ENCODE results near the gene GET4. TPM values are rescaled to one million over a fixed set of nuclear protein-coding genes. Genes with fewer than 3 reads are reported as not detected.
A peak's percentile ranks its signal among the peaks of the same experiment; 100 is the strongest.
"Not testable (repeated sequence)": the region's sequence is repeated elsewhere in the genome, so short reads cannot be mapped to it uniquely, and the experiment has no call there.

The GET4 gene
- polyA plus RNA-seq, 3 donors: 20.1 to 36.8 (median 25.5) TPM

DNA sequence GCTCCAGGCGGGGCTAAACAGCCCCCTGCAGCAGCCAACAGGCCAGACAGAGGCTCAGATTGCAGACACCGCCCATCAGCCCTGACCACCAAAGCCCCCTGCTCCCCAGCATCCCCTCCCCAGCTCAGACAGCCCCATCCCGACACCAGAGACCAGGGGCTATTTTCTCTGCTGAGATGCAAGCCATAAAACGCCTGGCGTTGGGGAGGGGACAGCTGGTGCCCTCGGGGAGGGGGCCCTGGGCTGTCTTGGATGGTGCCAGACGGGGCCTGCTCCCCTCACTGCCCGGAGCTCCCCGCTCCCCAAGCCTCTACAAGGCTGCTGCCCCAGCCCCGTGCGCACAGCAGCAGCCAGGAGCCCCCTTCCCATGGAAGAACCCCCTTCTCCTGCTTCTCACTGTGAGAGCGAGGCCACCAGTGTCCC, 31.8 kb downstream of the GET4 start:
- peak overlapping the region in 1 of 2 donors; percentile 99 for H3K27ac ChIP-seq (ENCODE audit: low read depth in 1 of 2, low read length in 2 of 2)
- WGBS (ENCODE audit: insufficient coverage): 94% methylated on average over 9 of the region's 12 CpGs
- peak overlapping the region in 1 of 3 experiments; percentile 78 for H3K4me3 ChIP-seq (replicated peaks in 1 of 3; ENCODE audit: low read depth in 2 of 3, low read length in 3 of 3)
- intact Hi-C loops (cut with micrococcal nuclease): loop anchor here (2.0 to 10.0 kb wide), 3 partner anchors 21 to 157 kb away; partner anchors contain the start of gene ADAP1 (in 1 of the 2)
- TF ChIP-seq, protein P1, sequence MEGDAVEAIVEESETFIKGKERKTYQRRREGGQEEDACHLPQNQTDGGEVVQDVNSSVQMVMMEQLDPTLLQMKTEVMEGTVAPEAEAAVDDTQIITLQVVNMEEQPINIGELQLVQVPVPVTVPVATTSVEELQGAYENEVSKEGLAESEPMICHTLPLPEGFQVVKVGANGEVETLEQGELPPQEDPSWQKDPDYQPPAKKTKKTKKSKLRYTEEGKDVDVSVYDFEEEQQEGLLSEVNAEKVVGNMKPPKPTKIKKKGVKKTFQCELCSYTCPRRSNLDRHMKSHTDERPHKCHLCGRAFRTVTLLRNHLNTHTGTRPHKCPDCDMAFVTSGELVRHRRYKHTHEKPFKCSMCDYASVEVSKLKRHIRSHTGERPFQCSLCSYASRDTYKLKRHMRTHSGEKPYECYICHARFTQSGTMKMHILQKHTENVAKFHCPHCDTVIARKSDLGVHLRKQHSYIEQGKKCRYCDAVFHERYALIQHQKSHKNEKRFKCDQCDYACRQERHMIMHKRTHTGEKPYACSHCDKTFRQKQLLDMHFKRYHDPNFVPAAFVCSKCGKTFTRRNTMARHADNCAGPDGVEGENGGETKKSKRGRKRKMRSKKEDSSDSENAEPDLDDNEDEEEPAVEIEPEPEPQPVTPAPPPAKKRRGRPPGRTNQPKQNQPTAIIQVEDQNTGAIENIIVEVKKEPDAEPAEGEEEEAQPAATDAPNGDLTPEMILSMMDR (IDR thresholded peaks at IDR 0.05): no peak
- peaks cover 38% of the 10 kb centered on the region for H3K79me2 ChIP-seq (ENCODE audit: insufficient read depth, low read length)
- no peak for DNase-seq
- peak overlapping the region; percentile 90 for H3K4me2 ChIP-seq (replicated peaks; ENCODE audit: extremely low read depth, low read length, poor library complexity, severe bottlenecking)
- no peak overlapping the region for H3K4me3 Mint-ChIP-seq
- H3K9me3 ChIP-seq (replicated peaks in 1 of 2; ENCODE audit: control insufficient read depth in 1 of 2, insufficient read depth in 1 of 2, low read length in 2 of 2): no peaks in the 10 kb centered on the region
- peaks cover 10 to 32% of the 10 kb centered on the region in 2 donors for H3K36me3 Mint-ChIP-seq
- peaks cover 57% of the 10 kb centered on the region for H4K20me1 ChIP-seq (ENCODE audit: insufficient read depth, low read length)
- no peak overlapping the region for H3K9ac ChIP-seq (ENCODE audit: insufficient read depth, low read length, poor library complexity, severe bottlenecking)
- peaks cover 20 to 21% of the 10 kb centered on the region in 2 donors for H3K36me3 ChIP-seq (replicated peaks in 1 of 2; ENCODE audit: control insufficient read depth in 1 of 2, insufficient read depth in 2 of 2, low read length in 2 of 2)
- no peaks in the 10 kb centered on the region for H3K27me3 Mint-ChIP-seq (ENCODE audit: low read depth in 3 of 3)
- H3K9me3 Mint-ChIP-seq: peaks cover 0 to 4% (median 0%) of the 10 kb centered on the region in 7 donors
- no peaks in the 10 kb centered on the region for H3K27me3 ChIP-seq (ENCODE audit: control insufficient read depth in 2 of 2, insufficient read depth in 2 of 2, low read length in 2 of 2)
- no peak overlapping the region for H2AFZ ChIP-seq (ENCODE audit: insufficient read depth, low read depth, low read length, poor library complexity, severe bottlenecking)
- H3K4me1 ChIP-seq (ENCODE audit: control insufficient read depth in 1 of 2, insufficient read depth in 2 of 2, low read length in 2 of 2): peaks cover 60 to 64% of the 10 kb centered on the region in 2 donors
- peaks cover 36% of the 10 kb centered on the region for H3K4me1 Mint-ChIP-seq
- H3K27ac Mint-ChIP-seq: peak overlapping the region in 2 of 7 donors; percentile 27 to 46

DNA sequence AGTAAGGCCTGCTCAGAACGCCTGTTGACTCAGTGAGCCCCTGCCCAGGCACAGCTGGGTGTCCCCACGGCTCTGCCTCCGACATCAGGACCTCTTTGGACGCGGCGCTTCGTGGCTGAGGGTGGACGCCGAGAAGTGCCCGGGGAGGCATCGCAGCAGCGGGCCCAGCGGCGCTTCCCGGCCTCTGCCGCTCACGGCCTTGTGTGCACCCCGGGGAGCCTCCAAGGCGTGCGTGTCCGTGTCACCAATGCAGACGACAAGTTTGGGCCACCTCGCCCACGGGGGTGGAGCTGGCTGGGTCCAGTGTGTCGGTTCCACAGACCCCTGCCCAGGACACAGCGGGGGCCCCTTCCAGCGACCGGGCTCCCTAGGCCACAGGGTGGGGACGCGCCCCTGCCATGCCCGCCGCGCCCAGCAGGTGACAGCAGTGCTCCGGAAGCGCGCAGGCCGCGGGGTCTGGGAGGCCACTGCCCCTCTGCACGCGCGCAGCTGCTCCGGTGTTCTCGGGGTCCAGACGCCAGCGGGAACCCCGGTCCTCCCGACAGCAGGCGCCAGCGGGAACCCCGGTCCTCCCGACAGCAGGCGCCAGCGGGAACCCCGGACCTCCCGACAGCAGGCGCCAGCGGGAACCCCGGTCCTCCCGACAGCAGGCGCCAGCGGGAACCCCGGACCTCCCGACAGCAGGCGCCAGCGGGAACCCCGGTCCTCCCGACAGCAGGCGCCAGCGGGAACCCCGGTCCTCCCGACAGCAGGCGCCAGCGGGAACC, 32.4 kb downstream of the GET4 start:
- peak overlapping the region; percentile 38 to 78 (median 54) for H3K4me3 ChIP-seq (replicated peaks in 1 of 3; ENCODE audit: low read depth in 2 of 3, low read length in 3 of 3)

More for the DNA sequence above, 32.4 kb downstream of the GET4 start:
- Histone ChIP-seq H3K36me3 (replicated peaks in 1 of 2; ENCODE audit: control insufficient read depth in 1 of 2, insufficient read depth in 2 of 2, low read length in 2 of 2) (peaks cover 15% of the 10 kb centered on the region in 2 donors), H4K20me1 (ENCODE audit: insufficient read depth, low read length) (peaks cover 53% of the 10 kb centered on the region), H3K4me1 (ENCODE audit: control insufficient read depth in 1 of 2, insufficient read depth in 2 of 2, low read length in 2 of 2) (peaks cover 66 to 70% of the 10 kb centered on the region in 2 donors), H3K27ac (ENCODE audit: low read depth in 1 of 2, low read length in 2 of 2) (peak overlapping the region in 1 of 2 donors; percentile 99), H3K79me2 (ENCODE audit: insufficient read depth, low read length) (peaks cover 38% of the 10 kb centered on the region), H3K4me2 (replicated peaks; ENCODE audit: extremely low read depth, low read length, poor library complexity, severe bottlenecking) (peak overlapping the region; percentile 90), H3K9ac (ENCODE audit: insufficient read depth, low read length, poor library complexity, severe bottlenecking) (peak overlapping the region; percentile 91)
- TF ChIP-seq, protein P1 (IDR thresholded peaks at IDR 0.05): peak; percentile 97
- not testable (repeated sequence) for H3K27me3 ChIP-seq (ENCODE audit: control insufficient read depth in 2 of 2, insufficient read depth in 2 of 2, low read length in 2 of 2); H3K27me3 Mint-ChIP-seq (ENCODE audit: low read depth in 3 of 3); H3K4me3 Mint-ChIP-seq; H3K9me3 ChIP-seq (replicated peaks in 1 of 2; ENCODE audit: control insufficient read depth in 1 of 2, insufficient read depth in 1 of 2, low read length in 2 of 2); H2AFZ ChIP-seq (ENCODE audit: insufficient read depth, low read depth, low read length, poor library complexity, severe bottlenecking); H3K9me3 Mint-ChIP-seq
- 35% methylated on average over 48 of the region's 73 CpGs for WGBS (ENCODE audit: insufficient coverage)
- DNase-seq: peak; percentile 65 to 71 (median 70)
- peak overlapping the region in 2 of 7 donors; percentile 27 to 46 for H3K27ac Mint-ChIP-seq
- H3K36me3 Mint-ChIP-seq: peaks cover 10 to 30% of the 10 kb centered on the region in 2 donors
- intact Hi-C loops (cut with micrococcal nuclease): loop anchor here (2.0 to 10.0 kb wide), 3 partner anchors 20 to 156 kb away; partner anchors contain the start of gene ADAP1 (in 1 of the 2)
- H3K4me1 Mint-ChIP-seq: peaks cover 41% of the 10 kb centered on the region
